ENCODE data around the gene CIAO3.
A peak's percentile ranks its signal among the peaks of the same experiment; 100 is the strongest.

Gene CIAO3

DNA sequence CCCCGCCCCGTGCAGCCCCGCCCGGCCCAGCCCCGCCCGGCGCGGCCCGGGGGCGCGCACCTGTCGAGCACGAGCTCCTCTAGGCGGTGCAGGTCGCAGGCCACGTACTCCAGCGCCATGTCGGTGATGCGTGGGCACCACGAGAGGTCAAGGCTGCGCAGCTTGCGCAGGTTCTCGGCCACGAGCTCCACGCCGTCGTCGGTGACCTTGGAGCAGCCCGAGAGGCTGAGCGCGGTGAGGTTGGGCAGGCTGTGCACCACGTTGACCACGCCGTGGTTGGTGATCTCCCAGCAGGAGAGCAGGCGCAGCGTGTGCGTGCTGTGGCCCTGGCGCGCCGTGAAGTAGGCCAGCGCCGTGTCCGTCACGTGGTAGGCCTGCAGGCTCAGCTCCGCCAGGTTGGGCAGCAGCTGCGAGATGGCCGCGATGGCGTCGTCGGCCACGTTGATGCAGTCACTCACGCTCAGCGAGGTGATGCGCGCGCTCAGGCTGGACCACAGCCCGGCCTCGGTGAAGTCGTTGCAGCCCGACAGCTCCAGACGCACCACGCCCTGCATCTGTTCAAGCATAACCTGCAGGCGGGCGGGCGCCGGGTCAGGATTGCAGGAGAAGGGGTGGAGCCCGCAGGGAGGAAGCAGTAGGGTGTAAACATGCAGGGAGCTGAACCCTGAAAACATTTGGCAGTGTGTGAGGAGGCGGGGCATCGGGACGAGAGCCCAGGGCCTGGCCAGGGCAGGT, 45.3 kb downstream of the CIAO3 start (continued):
- TF ChIP-seq, protein P1, sequence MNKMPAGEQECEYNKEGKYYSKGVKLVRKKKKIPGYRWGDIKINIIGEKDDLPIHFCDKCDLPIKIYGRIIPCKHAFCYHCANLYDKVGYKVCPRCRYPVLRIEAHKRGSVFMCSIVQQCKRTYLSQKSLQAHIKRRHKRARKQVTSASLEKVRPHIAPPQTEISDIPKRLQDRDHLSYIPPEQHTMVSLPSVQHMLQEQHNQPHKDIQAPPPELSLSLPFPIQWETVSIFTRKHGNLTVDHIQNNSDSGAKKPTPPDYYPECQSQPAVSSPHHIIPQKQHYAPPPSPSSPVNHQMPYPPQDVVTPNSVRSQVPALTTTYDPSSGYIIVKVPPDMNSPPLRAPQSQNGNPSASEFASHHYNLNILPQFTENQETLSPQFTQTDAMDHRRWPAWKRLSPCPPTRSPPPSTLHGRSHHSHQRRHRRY (tag by site-specific recombination; IDR thresholded peaks at IDR 0.05), result no peak
- TF ChIP-seq ZNF146 (tag by site-specific recombination; IDR thresholded peaks at IDR 0.05), result no peak
- TF ChIP-seq, protein P2, sequence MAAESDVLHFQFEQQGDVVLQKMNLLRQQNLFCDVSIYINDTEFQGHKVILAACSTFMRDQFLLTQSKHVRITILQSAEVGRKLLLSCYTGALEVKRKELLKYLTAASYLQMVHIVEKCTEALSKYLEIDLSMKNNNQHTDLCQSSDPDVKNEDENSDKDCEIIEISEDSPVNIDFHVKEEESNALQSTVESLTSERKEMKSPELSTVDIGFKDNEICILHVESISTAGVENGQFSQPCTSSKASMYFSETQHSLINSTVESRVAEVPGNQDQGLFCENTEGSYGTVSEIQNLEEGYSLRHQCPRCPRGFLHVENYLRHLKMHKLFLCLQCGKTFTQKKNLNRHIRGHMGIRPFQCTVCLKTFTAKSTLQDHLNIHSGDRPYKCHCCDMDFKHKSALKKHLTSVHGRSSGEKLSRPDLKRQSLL (tag by site-specific recombination; IDR thresholded peaks at IDR 0.05), result no peak
- no peak for TF ChIP-seq ZNF548 (tag by site-specific recombination; IDR thresholded peaks at IDR 0.05)
- peak; percentile 37; the same call in 1 of the 2 replicates for TF ChIP-seq ZNF843 (tag by site-specific recombination; IDR thresholded peaks at IDR 0.05)
- no peak for TF ChIP-seq ZNF704 (tag by site-specific recombination; IDR thresholded peaks at IDR 0.05)
- TF ChIP-seq ZNF184 (tag by site-specific recombination; IDR thresholded peaks at IDR 0.05), result no peak
- TF ChIP-seq ZNF48 (tag by site-specific recombination; IDR thresholded peaks at IDR 0.05), result no peak
- no peak for TF ChIP-seq BCL6B (tag by site-specific recombination; IDR thresholded peaks at IDR 0.05)
- TF ChIP-seq, protein P3, sequence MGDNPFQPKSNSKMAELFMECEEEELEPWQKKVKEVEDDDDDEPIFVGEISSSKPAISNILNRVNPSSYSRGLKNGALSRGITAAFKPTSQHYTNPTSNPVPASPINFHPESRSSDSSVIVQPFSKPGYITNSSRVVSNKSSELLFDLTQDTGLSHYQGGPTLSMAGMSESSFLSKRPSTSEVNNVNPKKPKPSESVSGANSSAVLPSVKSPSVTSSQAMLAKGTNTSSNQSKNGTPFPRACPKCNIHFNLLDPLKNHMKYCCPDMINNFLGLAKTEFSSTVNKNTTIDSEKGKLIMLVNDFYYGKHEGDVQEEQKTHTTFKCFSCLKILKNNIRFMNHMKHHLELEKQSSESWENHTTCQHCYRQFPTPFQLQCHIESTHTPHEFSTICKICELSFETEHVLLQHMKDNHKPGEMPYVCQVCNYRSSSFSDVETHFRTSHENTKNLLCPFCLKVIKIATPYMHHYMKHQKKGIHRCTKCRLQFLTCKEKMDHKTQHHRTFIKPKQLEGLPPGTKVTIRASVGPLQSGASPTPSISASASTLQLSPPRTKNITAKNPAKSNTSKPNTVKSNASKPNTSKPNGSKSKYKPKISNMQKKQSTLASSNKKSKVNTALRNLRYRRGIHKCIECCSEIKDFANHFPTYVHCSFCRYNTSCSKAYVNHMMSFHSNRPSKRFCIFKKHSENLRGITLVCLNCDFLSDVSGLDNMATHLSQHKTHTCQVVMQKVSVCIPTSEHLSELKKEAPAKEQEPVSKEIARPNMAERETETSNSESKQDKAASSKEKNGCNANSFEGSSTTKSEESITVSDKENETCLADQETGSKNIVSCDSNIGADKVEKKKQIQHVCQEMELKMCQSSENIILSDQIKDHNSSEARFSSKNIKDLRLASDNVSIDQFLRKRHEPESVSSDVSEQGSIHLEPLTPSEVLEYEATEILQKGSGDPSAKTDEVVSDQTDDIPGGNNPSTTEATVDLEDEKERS (tag by site-specific recombination; IDR thresholded peaks at IDR 0.05), result no peak
- 0 out of 2 replicates have a peak, but pooled peaks have one; percentile 44 for TF ChIP-seq ZNF10 (tag by site-specific recombination; IDR thresholded peaks at IDR 0.05)
- TF ChIP-seq, protein P4, sequence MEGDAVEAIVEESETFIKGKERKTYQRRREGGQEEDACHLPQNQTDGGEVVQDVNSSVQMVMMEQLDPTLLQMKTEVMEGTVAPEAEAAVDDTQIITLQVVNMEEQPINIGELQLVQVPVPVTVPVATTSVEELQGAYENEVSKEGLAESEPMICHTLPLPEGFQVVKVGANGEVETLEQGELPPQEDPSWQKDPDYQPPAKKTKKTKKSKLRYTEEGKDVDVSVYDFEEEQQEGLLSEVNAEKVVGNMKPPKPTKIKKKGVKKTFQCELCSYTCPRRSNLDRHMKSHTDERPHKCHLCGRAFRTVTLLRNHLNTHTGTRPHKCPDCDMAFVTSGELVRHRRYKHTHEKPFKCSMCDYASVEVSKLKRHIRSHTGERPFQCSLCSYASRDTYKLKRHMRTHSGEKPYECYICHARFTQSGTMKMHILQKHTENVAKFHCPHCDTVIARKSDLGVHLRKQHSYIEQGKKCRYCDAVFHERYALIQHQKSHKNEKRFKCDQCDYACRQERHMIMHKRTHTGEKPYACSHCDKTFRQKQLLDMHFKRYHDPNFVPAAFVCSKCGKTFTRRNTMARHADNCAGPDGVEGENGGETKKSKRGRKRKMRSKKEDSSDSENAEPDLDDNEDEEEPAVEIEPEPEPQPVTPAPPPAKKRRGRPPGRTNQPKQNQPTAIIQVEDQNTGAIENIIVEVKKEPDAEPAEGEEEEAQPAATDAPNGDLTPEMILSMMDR (tag by site-specific recombination; IDR thresholded peaks at IDR 0.05), result no peak
- no peak for TF ChIP-seq ZNF138 (tag by site-specific recombination; IDR thresholded peaks at IDR 0.05; ENCODE audit: borderline replicate concordance)
- no peak for TF ChIP-seq ZNF423 (tag by site-specific recombination; IDR thresholded peaks at IDR 0.05)
- peak; percentile 99 for TF ChIP-seq KLF1 (tag by site-specific recombination; IDR thresholded peaks at IDR 0.05)
- TF ChIP-seq MEIS1 (CRISPR knock-in tag; IDR thresholded peaks at IDR 0.05; ENCODE audit: borderline replicate concordance), result no peak
- peak; percentile 48; the same call in 1 of the 2 replicates for TF ChIP-seq ZNF629 (tag by site-specific recombination; IDR thresholded peaks at IDR 0.05)
- TF ChIP-seq ZNF837 (tag by site-specific recombination; IDR thresholded peaks at IDR 0.05), result no peak
- TF ChIP-seq PBX3 (CRISPR knock-in tag; IDR thresholded peaks at IDR 0.05), result peak; percentile 77; the same call in 1 of the 2 replicates
- TF ChIP-seq ZNF16 (tag by site-specific recombination; IDR thresholded peaks at IDR 0.05; ENCODE audit: low read depth), result no peak
